ENCODE data around the gene AUTS2. TPM values are rescaled to one million over a fixed set of nuclear protein-coding genes. Genes with fewer than 3 reads are reported as not detected.

AUTS2 gene
- polyA plus RNA-seq, 1 donor from 2014 or later, result 97.3 TPM

DNA sequence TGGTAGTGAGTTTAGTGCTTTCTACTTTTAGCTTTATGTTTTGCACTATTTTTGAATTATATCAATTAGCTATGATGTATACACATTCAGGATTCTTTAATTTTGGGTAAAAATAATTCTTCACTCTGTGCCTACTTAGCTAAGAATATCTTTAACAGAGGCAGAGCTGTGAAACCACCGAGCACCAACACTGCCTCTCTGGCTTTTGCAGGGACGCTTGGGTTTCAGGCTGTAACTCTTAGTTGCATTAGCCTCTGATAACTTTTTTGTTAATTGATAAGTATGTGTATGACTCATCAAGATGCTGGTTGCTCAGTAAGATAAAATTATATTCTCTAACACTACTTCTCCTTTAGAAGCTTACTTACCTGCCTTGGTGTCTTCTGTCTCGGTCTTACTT lies 738.3 kb downstream of the AUTS2 start:
- H3K4me2 ChIP-seq (ENCODE audit: low read length), result no peak overlapping the region

DNA sequence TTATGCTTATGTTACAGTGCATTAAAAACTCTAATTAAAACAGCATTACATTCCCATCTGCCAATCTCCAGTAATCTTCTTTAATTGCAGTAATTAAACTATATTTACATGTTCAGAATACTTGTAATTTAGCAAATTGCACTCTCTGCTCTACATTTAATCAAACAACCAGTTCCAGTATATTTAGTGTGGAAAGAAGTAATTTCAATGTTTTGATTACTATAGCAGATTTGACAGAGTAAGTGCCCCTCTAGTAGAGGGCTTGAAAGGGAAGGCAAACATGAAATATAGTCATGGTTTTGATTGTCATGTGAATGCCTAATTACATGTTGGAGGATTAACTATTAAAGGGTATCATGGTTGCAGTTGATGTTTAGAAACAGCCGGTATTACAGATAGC lies 739.7 kb downstream of the AUTS2 start:
- Histone ChIP-seq H3K27me3 (ENCODE audit: insufficient read depth, low read depth, low read length) (no peaks in the 10 kb centered on the region), H3K79me2 (replicated peaks; ENCODE audit: insufficient read depth, low read length) (no peaks in the 10 kb centered on the region), H3K4me2 (ENCODE audit: low read length) (no peak overlapping the region), H3K9me2 (ENCODE audit: insufficient read depth, low read length) (no peaks in the 10 kb centered on the region), H3K9me3 (ENCODE audit: low read length) (no peaks in the 10 kb centered on the region), H3K9ac (ENCODE audit: low read length) (no peak overlapping the region), H4K20me1 (ENCODE audit: insufficient read depth) (no peaks in the 10 kb centered on the region), H2AFZ (ENCODE audit: low read depth, low read length) (no peak overlapping the region), H3K36me3 (ENCODE audit: insufficient read depth, low read length) (no peaks in the 10 kb centered on the region), H3F3A (ENCODE audit: insufficient read depth, low read length, poor library complexity, severe bottlenecking) (no peaks in the 10 kb centered on the region), H3K4me3 (ENCODE audit: low read length) (no peak overlapping the region), H3K27ac (ENCODE audit: low read length) (no peak overlapping the region)
- TF ChIP-seq EP300 (conservative IDR thresholded peaks at IDR 0.05; ENCODE audit: poor library complexity, severe bottlenecking) (peak; percentile 74), POLR2AphosphoS5 (IDR thresholded peaks at IDR 0.05) (peak; percentile 79)
- TF ChIP-seq, protein P1, sequence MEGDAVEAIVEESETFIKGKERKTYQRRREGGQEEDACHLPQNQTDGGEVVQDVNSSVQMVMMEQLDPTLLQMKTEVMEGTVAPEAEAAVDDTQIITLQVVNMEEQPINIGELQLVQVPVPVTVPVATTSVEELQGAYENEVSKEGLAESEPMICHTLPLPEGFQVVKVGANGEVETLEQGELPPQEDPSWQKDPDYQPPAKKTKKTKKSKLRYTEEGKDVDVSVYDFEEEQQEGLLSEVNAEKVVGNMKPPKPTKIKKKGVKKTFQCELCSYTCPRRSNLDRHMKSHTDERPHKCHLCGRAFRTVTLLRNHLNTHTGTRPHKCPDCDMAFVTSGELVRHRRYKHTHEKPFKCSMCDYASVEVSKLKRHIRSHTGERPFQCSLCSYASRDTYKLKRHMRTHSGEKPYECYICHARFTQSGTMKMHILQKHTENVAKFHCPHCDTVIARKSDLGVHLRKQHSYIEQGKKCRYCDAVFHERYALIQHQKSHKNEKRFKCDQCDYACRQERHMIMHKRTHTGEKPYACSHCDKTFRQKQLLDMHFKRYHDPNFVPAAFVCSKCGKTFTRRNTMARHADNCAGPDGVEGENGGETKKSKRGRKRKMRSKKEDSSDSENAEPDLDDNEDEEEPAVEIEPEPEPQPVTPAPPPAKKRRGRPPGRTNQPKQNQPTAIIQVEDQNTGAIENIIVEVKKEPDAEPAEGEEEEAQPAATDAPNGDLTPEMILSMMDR (IDR thresholded peaks at IDR 0.05; ENCODE audit: poor library complexity, severe bottlenecking), result no peak

More for the DNA sequence above, 738.3 kb downstream of the AUTS2 start:
- Histone ChIP-seq H3F3A (ENCODE audit: insufficient read depth, low read length, poor library complexity, severe bottlenecking) (no peaks in the 10 kb centered on the region), H2AFZ (ENCODE audit: low read depth, low read length) (no peak overlapping the region), H3K4me3 (ENCODE audit: low read length) (no peak overlapping the region), H4K20me1 (ENCODE audit: insufficient read depth) (no peaks in the 10 kb centered on the region), H3K9me2 (ENCODE audit: insufficient read depth, low read length) (no peaks in the 10 kb centered on the region), H3K27me3 (ENCODE audit: insufficient read depth, low read depth, low read length) (no peaks in the 10 kb centered on the region), H3K79me2 (replicated peaks; ENCODE audit: insufficient read depth, low read length) (no peaks in the 10 kb centered on the region), H3K9ac (ENCODE audit: low read length) (no peak overlapping the region), H3K9me3 (ENCODE audit: low read length) (no peaks in the 10 kb centered on the region), H3K27ac (ENCODE audit: low read length) (no peak overlapping the region), H3K36me3 (ENCODE audit: insufficient read depth, low read length) (no peaks in the 10 kb centered on the region)
- TF ChIP-seq POLR2AphosphoS5 (IDR thresholded peaks at IDR 0.05) (no peak), MXI1 (conservative IDR thresholded peaks at IDR 0.05; ENCODE audit: poor library complexity, severe bottlenecking) (no peak), RAD21 (conservative IDR thresholded peaks at IDR 0.05) (no peak), SMC3 (conservative IDR thresholded peaks at IDR 0.05; ENCODE audit: poor library complexity) (no peak), EZH2 (IDR thresholded peaks at IDR 0.05; ENCODE audit: borderline replicate concordance, insufficient read depth, low read length, poor library complexity, severe bottlenecking) (no peak), REST (IDR thresholded peaks at IDR 0.05; ENCODE audit: borderline replicate concordance) (no peak), EP300 (conservative IDR thresholded peaks at IDR 0.05; ENCODE audit: poor library complexity, severe bottlenecking) (no peak), TAF1 (IDR thresholded peaks at IDR 0.05; ENCODE audit: low read depth) (no peak)
- TF ChIP-seq, protein P1 (IDR thresholded peaks at IDR 0.05; ENCODE audit: poor library complexity, severe bottlenecking), result no peak
